Uterus (tissue), 4 donors: ENCODE measurements around the gene MVK. TPM values are rescaled to one million over a fixed set of nuclear protein-coding genes. Genes with fewer than 3 reads are reported as not detected.

Experiments
- DNase-seq, 2 donors: peaks; one replicate each; pipeline ENCODE4 v3.0.0-alpha.2; 2019 to 2020
- H3K27ac ChIP-seq, 2 donors: fragments of 200-600 bp; sonication (generic); 1 replicate in 1 of 2; 2 replicates in 1 of 2; pipeline ENCODE4 v1.5.1; 2016 to 2018
- H3K27me3 ChIP-seq, 2 donors: fragments of 200-600 bp; sonication (generic); one replicate each; pipeline ENCODE4 v1.5.1; 2018 to 2019; ENCODE audit warnings: control low read depth in 1 of 2
- H3K36me3 ChIP-seq, 2 donors: fragments of 200-600 bp; sonication (generic); one replicate each; pipeline ENCODE4 v1.5.1; 2019; ENCODE audit warnings: control low read depth in 1 of 2
- H3K4me1 ChIP-seq, 2 donors: fragments of 200-600 bp; sonication (generic); one replicate each; pipeline ENCODE4 v1.5.1; 2018 to 2019; ENCODE audit warnings: control low read depth in 1 of 2
- H3K4me3 ChIP-seq, 2 donors: fragments of 200-600 bp; sonication (generic); 1 replicate in 1 of 2; 2 replicates in 1 of 2; pipeline ENCODE4 v1.5.1; 2018 to 2019; ENCODE audit warnings: mild to moderate bottlenecking in 1 of 2
- H3K9me3 ChIP-seq, 2 donors: fragments of 200-600 bp; sonication (generic); one replicate each; pipeline ENCODE4 v1.5.1; 2019; ENCODE audit warnings: control low read depth in 1 of 2
- CTCF ChIP-seq, 4 experiments: fragments of 200-600 bp in 2 of 4; fragments of 450-650 bp in 2 of 4; sonication (generic) in 2 of 4; IDR thresholded peaks; one replicate each; pipeline ENCODE4 v1.5.1; 2016 to 2019; ENCODE audit warnings: antibody characterized with exemption in 4 of 4, mild to moderate bottlenecking in 2 of 4, moderate library complexity in 1 of 4
- POLR2A ChIP-seq, 2 donors: fragments of 450-650 bp; IDR thresholded peaks; one replicate each; pipeline ENCODE4 v1.6.1; 2016; ENCODE audit warnings: antibody characterized with exemption in 2 of 2, mild to moderate bottlenecking in 1 of 2, moderate library complexity in 1 of 2
- intact Hi-C: fragments of 100-400 bp; cut with DNase I; formaldehyde crosslinking; loops from one replicate; pipeline ENCODE4 v1.15.1; 2023; ENCODE audit warnings: low total_unique reads
- total RNA-seq, 4 donors: library from RNA; depleted of rRNA in 3 of 4; stranded (reverse); fragments of >200 nt in 3 of 4; gene quantifications; one replicate each; pipeline versions ENCODE4 v1.1.0 to v1.2.4, GENCODE V29; 2014 to 2023
- donor health status: DM: yes; HTN: yes; CAD: no.

Gene MVK
- total RNA-seq, 4 donors from 2014 or later = 0.26 to 17.1 (median 11.4) TPM

GRCh38 chr12:109579639-109580038, 6.0 kb downstream of the MVK start:
- TF ChIP-seq POLR2A (IDR thresholded peaks at IDR 0.05) = no peak
- TF ChIP-seq CTCF (IDR thresholded peaks at IDR 0.05) = no peak
- no peak overlapping the region for H3K27ac ChIP-seq
- H3K4me3 ChIP-seq = no peak overlapping the region
- H3K9me3 ChIP-seq = no peaks in the 10 kb centered on the region
- H3K27me3 ChIP-seq = no peaks in the 10 kb centered on the region
- H3K36me3 ChIP-seq = no peaks in the 10 kb centered on the region
- H3K4me1 ChIP-seq = no peaks in the 10 kb centered on the region
- no peak for DNase-seq
- intact Hi-C loops = no loop called here

- Histone ChIP-seq H3K27me3 (no peaks in the 10 kb centered on the region), H3K9me3 (no peaks in the 10 kb centered on the region), H3K27ac (no peak overlapping the region), H3K4me1 (no peaks in the 10 kb centered on the region), H3K4me3 (no peak overlapping the region), H3K36me3 (no peaks in the 10 kb centered on the region)
- no peak for DNase-seq
- intact Hi-C loops = no loop called here
- no peak for TF ChIP-seq POLR2A (IDR thresholded peaks at IDR 0.05)
- TF ChIP-seq CTCF (IDR thresholded peaks at IDR 0.05) = no peak
These were observed 6.7 kb downstream of the MVK start for GRCh38 chr12:109580272-109580671.

GRCh38 chr12:109580684-109581333, 7.2 kb downstream of the MVK start:
- H3K4me1 ChIP-seq = no peaks in the 10 kb centered on the region
- H3K27ac ChIP-seq = no peak overlapping the region
- no peaks in the 10 kb centered on the region for H3K36me3 ChIP-seq
- intact Hi-C loops = no loop called here
- no peaks in the 10 kb centered on the region for H3K27me3 ChIP-seq
- TF ChIP-seq CTCF (IDR thresholded peaks at IDR 0.05) = no peak
- TF ChIP-seq POLR2A (IDR thresholded peaks at IDR 0.05) = no peak
- no peak for DNase-seq
- H3K4me3 ChIP-seq = no peak overlapping the region
- H3K9me3 ChIP-seq = no peaks in the 10 kb centered on the region

GRCh38 chr12:109581334-109581691, 7.7 kb downstream of the MVK start:
- Histone ChIP-seq H3K27me3 (no peaks in the 10 kb centered on the region), H3K4me1 (no peaks in the 10 kb centered on the region), H3K27ac (no peak overlapping the region), H3K36me3 (no peaks in the 10 kb centered on the region), H3K4me3 (no peak overlapping the region), H3K9me3 (no peaks in the 10 kb centered on the region)
- no peak for DNase-seq
- intact Hi-C loops = no loop called here
- TF ChIP-seq POLR2A (IDR thresholded peaks at IDR 0.05) (no peak), CTCF (IDR thresholded peaks at IDR 0.05) (no peak)

- no peak overlapping the region for H3K27ac ChIP-seq
- intact Hi-C loops = no loop called here
- H3K4me3 ChIP-seq = no peak overlapping the region
- no peaks in the 10 kb centered on the region for H3K36me3 ChIP-seq
- TF ChIP-seq CTCF (IDR thresholded peaks at IDR 0.05) = no peak
- no peak for TF ChIP-seq POLR2A (IDR thresholded peaks at IDR 0.05)
- DNase-seq = no peak
- H3K9me3 ChIP-seq = no peaks in the 10 kb centered on the region
- no peaks in the 10 kb centered on the region for H3K4me1 ChIP-seq
- H3K27me3 ChIP-seq = no peaks in the 10 kb centered on the region
These were observed 8.3 kb downstream of the MVK start for GRCh38 chr12:109581856-109582255.
